Stimulated activated CD8-positive, alpha-beta memory T cell treated with anti-CD3 and anti-CD28 coated beads, Interleukin-4, amount 100 ng/mL, for 1 hour (primary cell): Measurements from ENCODE around the gene DDHD1.
A peak's percentile ranks its signal among the peaks of the same experiment; 100 is the strongest.
"Not testable (repeated sequence)": the region's sequence is repeated elsewhere in the genome, so short reads cannot be mapped to it uniquely, and the experiment has no call there.

Experiments used
- DNase-seq, 2 donors: peaks; one replicate each; pipeline ENCODE4 v3.0.0-alpha.2; 2020; ENCODE audit warnings: low read depth in 2 of 2, low spot score in 1 of 2

The DDHD1 gene

DNA sequence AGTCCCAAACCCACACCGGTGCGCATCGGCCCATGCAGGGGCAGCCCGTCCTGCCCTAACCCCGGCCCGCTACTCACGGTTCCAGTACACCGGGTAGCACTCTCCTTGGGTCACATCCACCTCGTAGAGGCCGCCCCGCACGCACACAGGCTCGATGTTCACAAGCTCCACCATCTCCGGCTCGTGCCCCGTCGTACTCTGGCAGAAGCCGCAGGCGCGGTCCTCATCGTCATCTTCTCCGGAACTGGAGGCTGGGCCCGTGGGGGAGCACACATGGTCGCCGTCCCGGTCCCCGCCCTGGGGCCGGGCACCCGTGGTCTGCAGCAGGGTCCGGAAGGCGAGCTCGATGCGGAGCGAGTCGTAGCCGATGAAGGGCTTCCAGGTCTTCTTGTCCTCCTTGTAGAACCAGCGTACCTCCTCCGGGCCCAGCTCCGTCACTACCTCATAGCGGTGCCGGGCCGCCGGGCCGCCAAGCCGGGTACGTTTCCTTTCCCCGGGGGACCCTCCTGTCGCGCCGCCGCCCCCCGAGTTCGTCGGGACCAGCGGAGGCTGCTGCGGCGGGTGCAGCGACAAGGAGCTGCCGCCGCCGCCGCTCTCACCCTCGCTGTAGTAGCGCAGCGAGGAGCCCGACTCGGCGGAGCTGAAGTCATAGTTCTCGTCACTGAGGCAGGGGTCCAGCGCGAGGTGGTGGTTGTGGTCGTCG lies 788 bp downstream of the DDHD1 start:
- peak; percentile 44 to 53 for DNase-seq

DNA sequence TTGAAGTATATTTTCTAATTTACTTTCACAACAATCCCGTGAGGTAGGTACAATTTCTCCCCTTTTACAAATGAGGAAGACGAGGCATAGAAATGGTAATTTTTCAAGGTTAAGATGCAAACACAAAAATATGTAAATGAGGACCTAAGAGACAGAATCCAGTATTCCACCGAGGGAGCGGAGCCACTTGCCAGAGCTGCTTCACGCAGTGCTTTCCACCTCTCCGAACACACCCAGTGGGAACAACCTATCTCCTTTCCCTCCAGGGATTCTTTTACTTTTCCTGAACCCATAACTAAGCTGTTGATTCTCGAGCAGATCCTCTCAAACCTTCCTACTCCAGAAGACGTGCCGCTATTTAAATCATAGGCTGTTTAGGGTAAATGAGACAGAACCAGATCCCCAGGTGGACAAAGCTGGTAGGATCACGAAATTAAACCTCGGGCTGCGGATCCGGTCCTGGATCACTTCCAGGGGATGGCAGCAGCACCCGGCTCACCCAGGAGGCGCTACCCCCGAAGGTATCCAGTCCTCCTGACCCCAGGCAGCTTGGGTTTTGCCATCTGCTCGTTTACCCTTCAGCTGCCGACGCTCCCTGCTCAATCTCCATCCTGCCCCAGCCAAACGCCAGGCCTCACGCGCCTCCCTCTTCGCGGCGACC lies 1.5 kb downstream of the DDHD1 start:
- DNase-seq, result no peak

GRCh38 chr14:53149668-53150316 lies 3.3 kb downstream of the DDHD1 start:
- DNase-seq, result no peak

DNA sequence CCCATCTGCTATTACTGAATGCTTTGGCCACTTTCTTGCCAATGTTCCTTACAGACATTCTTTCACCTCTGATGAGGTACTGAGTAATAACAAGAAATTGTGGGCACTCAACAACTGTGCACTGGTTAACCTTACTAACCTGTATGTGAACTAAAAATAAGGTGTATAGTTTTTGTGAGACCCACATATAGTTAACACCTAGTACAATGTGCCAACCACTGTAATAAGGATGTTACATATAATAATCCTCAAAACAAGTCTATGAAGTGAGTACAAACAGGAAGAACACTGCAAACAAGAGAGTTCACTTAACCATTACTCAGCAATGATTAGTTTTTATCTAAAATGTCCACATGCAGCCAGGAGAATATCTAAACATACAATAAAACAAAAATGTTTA lies 4.5 kb downstream of the DDHD1 start:
- DNase-seq, result no peak

- no peak for DNase-seq
Observed at GRCh38 chr14:53147893-53148292, 5.2 kb downstream of the DDHD1 start.

- DNase-seq, result no peak
Observed at GRCh38 chr14:53147208-53147607, 5.9 kb downstream of the DDHD1 start.

DNA sequence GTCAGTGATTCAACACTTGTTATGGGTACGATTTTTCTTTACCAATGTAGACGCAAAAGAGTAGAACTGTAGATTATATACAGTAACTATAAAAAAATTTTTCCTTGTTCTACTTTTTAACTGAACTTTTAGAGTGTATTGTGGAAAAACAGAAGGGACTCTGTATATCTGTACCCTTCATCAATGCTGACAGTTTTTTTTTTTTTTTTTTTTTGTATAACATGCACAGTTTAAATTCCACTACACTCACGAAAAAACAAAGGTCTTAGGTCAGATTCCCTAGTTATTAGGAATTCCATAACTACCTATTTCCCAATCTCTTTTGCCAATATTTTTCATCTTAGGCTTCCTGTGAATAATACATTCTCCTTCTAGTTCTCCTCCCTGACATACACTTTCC lies 6.4 kb downstream of the DDHD1 start:
- no peak for DNase-seq

DNA sequence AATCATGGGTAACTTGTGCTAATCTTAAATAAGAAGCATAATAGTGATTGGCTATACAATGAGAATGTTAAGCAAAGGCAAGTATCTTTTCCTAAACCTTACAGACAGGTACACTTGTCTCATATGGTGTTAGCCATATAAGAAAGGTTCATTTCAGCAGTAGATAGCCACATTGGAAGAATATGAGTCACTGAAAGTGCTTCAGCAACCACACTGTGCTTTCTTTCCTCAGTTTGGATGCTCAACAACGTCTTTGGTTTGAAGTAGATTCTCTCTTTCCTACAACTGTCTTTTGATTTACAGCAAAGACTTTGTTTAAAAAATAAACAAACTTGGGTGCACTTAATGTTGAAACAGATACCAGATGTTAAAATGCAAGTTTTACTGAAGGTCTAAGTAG lies 8.9 kb downstream of the DDHD1 start:
- DNase-seq, result no peak

DNA sequence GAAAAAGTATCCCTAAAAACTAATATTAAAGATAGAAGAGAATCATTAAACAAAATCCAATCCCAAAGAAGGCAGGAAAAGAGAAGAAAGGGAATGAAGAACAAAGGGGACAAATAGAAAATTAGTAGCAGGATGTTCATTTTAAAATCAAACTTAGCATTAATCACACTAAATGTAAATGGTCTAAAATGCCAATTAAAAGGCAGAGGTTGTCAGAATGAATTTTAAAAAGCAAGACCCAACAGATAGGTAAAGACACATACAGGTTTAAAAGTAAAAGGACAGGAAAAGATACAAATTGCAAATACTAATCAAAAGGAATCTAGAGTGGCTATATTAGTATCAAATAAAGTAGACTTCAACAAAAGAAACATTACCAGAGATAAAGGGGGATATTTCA lies 12.5 kb downstream of the DDHD1 start:
- no peak for DNase-seq

DNA sequence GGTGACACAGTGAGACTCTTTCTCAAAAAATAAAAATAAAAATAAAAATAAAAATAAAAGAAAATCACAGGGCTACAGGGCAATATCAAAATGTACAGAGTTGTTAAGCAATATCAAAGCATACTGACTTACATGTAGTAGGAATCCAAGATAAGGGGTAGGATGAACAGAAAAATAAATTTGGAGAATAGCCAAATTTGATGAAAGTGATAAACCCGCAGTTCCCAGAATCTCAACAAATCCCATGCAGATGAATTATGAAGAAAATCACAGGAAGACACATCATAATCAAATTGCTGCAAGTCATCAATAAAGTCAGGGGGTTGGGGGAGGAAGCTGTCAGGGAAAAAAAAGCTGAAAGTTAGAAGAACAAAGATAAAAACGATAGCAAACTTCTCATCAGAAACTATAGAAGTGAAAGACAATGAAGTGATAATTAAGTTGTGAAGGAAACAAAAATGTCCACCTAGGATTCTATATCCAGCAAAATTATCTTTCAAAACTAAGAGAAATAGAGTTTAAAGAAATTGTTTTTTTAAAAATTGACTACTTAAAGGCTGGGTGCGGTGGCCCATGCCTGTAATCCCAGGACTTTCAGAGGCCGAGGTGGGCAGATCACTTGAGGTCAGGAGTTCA lies 15.4 kb downstream of the DDHD1 start:
- no peak for DNase-seq

GRCh38 chr14:53130491-53130890 lies 22.6 kb downstream of the DDHD1 start:
- not testable (repeated sequence) for DNase-seq

GRCh38 chr14:53128303-53129028 lies 24.7 kb downstream of the DDHD1 start:
- no peak for DNase-seq

DNA sequence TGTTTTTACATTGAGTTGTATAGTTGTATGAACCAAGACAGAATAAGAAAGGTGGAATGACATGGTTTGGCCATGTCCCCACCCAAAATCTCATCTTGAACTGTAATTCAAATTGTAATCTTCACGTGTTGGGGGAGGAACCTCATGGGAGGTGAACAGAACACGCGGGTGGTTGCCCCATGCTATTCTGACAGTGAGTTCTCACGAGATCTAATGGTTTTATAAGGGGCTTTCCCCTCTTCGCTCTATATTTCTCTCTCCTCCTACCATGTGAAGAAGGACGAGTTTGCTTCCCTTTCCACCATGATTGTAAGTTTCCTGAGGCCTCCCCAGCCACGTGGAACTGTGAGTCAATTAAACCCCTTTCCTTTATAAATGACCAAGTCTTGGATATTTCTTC lies 25.3 kb downstream of the DDHD1 start:
- DNase-seq, result no peak

DNA sequence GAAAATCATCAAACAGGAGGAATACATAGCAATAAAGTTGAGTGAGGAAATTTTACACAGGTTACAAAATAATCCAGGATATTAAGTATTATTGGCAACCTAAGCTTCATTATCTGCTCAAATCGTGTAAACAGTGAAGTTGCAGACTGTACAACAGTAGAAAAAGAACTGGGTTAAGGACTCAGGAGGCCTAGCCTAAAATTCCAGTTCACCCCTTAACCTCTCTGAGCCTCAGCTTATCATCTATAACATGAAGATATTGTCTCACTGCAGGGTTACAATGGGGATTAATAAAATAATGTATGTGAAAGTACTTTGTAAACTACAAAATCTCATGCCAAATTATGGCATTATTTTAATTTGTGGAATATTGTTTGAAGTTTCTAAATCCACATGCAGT lies 26.0 kb downstream of the DDHD1 start:
- DNase-seq, result no peak

DNA sequence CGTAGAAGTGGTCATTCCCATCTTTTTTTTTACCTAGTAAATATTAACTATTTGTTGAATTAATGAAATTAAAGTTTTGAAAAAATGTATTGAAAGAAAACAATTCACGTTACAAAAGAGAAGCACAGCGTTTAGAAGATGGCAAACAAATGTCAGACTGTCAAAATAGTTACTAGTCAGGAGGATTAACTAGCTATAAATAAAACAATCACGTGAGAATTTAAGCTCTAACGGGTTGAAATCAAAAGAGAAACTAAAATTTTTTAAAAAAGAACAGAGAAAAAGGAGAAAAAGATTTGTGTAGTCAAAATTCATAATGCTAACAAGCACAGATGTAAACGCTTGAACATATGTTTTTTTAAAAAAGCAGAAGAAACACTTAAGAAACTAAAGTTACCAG lies 26.4 kb downstream of the DDHD1 start:
- no peak for DNase-seq

GRCh38 chr14:53124786-53125185 lies 28.3 kb downstream of the DDHD1 start:
- no peak for DNase-seq

- not testable (repeated sequence) for DNase-seq
Observed at GRCh38 chr14:53121419-53121818, 31.7 kb downstream of the DDHD1 start.

DNA sequence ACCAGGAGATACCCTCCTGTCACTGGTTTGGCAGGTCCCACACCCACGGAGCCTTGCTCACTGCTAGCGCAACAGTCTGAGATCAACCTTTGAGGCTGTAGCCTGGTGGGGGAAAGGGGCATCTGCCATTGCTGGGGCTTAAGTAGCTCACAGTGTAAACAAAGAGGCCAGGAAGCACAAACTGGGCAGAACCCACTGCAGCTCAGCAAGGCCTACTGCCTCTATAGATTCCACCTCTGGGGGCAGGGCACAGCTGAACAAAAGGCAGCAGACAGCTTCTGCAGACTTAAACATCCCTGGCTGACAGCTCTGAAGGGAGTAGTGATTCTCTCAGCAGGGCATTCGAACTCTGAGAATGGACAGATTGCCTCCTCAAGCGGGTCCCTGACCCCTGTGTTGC lies 35.6 kb downstream of the DDHD1 start:
- DNase-seq, result not testable (repeated sequence)

GRCh38 chr14:53113989-53114388 lies 39.1 kb downstream of the DDHD1 start:
- no peak for DNase-seq

GRCh38 chr14:53110096-53110495 lies 43.0 kb downstream of the DDHD1 start:
- no peak for DNase-seq
